Mucosa of gallbladder (tissue), 1 donor: Measurements from ENCODE around the gene AGAP9. TPM values are rescaled to one million over a fixed set of nuclear protein-coding genes. Genes with fewer than 3 reads are reported as not detected.
"Not testable (repeated sequence)": the region's sequence is repeated elsewhere in the genome, so short reads cannot be mapped to it uniquely, and the experiment has no call there.

Source experiments
- DNase-seq: peaks from one replicate; pipeline ENCODE4 v3.0.0-alpha.2; 2020; ENCODE audit warnings: low spot score
- total RNA-seq: library from RNA; stranded (reverse); gene quantifications from one replicate; pipeline ENCODE4 v1.2.1, GENCODE V29; 2021
- donor health status: DM: no; HTN: no; CAD: no.

Gene AGAP9
- total RNA-seq, 1 donor from 2014 or later, result 10.8 TPM

DNA sequence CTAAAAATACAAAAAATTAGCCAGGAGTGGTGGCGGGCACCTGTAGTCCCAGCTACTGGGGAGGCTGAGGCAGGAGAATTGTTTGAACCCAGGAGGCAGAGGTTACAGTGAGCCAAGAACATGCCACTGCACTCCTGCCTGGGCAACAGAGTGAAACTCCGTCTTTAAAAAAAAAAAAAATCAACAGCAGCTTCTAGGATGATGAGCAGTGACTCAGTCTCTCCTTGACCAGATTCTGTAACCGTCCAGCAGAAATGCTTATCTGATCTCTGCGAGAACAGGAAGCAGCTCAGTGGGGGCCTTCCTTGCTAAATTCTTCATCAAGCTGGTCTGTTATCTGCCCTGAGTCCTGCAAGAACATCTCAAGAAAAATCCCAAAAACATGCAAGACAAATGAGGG lies 37.5 kb downstream of the AGAP9 start:
- DNase-seq, result not testable (repeated sequence)

GRCh38 chr10:47484786-47485185 lies 38.7 kb downstream of the AGAP9 start:
- DNase-seq, result not testable (repeated sequence)

- not testable (repeated sequence) for DNase-seq
Measured at GRCh38 chr10:47483923-47484322, 39.5 kb downstream of the AGAP9 start, which contains the start of gene ANXA8. ANXA8 (minus strand) TSS chr10:47484115; CDS start chr10:47483933, 182 bp downstream.

DNA sequence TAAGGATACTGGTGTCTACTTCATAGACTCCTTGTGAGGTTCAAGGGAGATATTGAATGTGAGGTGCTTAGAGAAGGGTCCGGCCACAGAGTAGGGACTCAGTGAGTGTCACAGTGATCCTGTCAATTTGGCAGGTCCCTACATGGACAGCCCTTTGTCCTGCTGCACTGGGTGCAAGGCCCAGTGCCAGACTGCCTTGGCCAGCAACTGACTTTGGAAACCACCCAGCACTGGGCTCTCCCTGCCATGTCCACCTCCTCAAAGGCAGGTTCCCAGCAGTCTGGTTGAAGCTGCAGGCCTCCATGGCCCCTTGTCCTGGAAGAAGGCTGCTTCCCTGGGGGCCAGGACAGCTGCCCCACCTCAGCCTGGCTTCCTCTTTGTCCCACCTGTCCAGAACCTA lies 41.1 kb downstream of the AGAP9 start:
- not testable (repeated sequence) for DNase-seq

GRCh38 chr10:47481768-47482181 lies 41.7 kb downstream of the AGAP9 start:
- not testable (repeated sequence) for DNase-seq

GRCh38 chr10:47481182-47481766 lies 42.2 kb downstream of the AGAP9 start:
- DNase-seq, result not testable (repeated sequence)

GRCh38 chr10:47480133-47480532 lies 43.3 kb downstream of the AGAP9 start:
- not testable (repeated sequence) for DNase-seq

- DNase-seq, result not testable (repeated sequence)
Measured at GRCh38 chr10:47478114-47478513, 45.3 kb downstream of the AGAP9 start.

DNA sequence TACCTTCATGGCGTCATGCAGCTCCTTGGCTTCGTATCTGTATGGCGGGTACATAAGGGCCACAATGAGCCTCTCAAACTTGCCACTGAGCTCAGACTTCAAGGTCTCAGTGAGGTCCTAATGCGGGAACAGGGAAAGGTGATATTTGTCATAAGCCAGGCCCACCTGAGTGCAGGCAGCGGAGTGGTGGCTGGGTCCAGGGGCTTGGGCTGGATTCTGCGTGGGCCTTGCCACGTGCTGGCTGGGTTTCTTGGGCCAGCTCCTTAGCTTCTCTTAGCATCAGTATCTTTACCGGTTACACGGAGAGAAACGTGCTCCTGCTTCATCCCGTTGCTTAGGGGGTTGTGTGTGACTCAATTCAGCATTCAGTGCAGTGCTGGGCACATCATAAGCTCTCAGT lies 46.4 kb downstream of the AGAP9 start:
- not testable (repeated sequence) for DNase-seq

DNA sequence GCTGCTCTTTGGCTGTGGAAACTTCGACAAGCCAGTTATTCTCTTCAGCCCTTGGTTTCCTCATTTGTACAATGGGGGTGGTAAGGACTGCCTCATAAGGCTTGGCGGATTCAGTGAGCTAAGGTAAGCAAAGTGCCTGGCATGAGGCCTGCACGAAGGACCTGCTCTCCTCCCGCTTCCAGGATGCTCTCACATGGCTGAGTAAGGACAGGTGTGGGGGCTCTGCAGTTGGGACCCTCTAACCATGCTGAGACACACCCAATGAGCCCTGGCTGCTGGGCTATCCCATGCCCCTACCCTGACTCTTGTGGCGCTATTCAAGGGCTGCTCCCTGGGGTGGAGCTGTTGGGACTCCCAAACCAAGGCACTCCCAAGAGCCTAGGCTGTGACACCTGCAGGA lies 48.3 kb downstream of the AGAP9 start:
- DNase-seq, result not testable (repeated sequence)

GRCh38 chr10:47473516-47473915 lies 49.9 kb downstream of the AGAP9 start:
- not testable (repeated sequence) for DNase-seq

DNA sequence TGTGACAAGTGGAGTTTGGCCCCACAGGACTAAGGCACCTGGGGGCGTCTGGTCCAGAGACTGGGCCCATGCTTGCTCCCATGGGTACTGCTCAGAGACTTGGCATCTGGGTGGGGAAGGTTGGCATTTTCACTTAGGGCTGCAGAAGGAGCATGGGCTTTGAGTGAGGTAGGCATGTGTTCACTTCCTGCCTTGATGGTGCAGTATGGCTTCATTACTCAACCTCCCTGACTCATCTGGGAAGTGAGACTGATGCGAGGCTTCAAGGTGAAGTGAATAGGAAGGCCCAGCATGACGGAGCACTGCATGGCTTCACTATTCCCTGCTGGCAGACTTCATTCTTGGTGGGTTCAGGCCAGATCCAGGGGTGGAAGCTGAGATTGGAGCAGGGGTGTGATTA lies 50.8 kb downstream of the AGAP9 start:
- not testable (repeated sequence) for DNase-seq

DNA sequence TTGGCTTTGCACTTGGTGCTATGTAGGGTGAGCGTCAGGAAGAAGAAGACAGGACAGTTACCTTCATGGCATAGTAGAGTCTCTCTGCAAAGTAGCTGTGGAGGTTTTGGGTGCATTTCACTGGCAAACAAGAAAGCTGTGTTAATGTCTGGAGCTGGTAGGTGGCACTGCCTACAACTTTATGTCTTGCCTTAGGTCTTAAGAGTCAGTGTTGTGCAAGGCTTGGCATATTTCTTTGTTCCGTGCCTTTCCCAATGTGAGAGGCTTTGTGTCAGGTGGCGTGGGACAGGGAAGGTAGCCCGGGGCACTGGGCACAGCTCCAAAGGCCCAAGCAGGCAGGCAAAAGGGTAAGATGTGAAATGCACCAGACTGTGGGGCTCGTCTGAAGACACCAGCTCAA lies 51.4 kb downstream of the AGAP9 start:
- not testable (repeated sequence) for DNase-seq

DNA sequence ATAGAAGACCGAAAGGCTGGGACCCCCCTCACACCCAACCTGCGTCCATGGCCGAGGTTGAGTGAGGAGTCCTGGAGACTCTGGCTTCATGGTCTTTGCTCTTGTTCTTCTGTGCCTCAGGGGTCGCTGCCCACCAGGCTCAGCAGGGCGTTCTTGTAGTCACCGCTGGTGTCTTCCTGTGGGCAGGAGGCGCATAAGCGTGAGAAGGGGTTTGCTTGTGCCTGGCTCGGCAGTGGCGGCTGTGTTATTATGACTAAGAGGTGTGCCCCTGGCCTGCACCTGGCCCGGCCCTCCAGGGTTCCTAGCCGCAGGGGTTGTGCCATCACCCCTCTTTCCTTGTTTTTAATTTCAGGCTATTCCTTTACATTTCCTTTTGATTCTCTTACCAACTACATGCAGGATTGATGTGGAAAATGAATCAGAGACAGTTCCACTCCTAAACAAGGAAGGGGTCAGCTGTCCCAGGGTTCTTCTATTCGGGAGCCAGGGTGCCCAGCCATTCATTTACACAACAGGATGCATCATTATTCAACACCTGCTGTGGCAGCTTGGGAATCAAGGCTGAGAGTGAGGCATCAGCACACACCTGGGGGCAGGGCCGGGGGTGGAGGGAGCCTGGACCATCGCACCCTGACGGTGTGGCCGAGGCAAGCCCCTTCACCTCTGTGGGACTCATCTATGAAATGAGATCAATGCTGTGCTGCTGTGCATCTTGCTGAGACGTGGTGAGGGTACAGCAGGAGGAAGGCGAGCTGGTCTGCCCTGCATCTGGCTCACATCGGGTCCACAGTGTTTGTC lies 54.5 kb downstream of the AGAP9 start:
- DNase-seq, result not testable (repeated sequence)

GRCh38 chr10:47467957-47468356 lies 55.5 kb downstream of the AGAP9 start:
- DNase-seq, result not testable (repeated sequence)

- DNase-seq, result not testable (repeated sequence)
Measured at GRCh38 chr10:47467458-47467857, 56.0 kb downstream of the AGAP9 start.

GRCh38 chr10:47465216-47465917 lies 58.1 kb downstream of the AGAP9 start:
- not testable (repeated sequence) for DNase-seq

DNA sequence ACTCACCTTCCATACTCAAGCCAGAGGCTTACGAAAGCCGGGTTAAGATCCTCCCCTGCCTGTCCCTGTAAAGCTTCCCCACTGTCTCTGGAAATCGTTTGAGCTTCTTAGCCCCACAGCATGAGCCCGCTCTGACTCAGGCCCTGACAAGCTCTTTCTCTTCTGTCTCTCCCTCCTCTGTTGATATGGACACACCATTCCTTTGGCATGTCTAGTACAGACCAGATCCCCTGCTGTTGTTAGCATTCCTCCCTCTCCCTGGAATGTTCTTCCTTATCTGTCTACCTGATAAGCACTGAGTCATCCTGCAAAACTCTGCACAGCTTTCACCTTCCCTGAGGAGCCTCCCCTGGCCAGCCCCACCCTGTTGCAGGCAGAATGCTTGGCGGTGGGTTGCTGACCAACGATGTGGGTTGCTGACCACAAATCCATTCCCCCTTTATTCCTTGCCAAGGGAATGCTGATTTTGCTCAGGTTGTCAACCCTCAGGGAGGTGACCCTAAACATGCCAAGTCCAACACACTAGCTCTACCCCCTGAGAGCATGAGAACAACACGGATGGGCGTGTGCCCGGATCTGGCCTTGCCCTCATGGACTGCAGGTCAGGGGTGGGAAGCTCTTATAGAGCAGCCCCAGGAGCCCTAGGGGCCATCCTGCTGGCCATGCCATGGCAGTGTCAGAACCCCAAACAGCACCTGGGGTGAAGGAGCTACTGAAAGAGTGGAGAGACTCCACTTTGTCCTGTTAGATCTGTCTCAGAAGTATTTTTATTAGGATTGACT lies 60.7 kb downstream of the AGAP9 start:
- not testable (repeated sequence) for DNase-seq

DNA sequence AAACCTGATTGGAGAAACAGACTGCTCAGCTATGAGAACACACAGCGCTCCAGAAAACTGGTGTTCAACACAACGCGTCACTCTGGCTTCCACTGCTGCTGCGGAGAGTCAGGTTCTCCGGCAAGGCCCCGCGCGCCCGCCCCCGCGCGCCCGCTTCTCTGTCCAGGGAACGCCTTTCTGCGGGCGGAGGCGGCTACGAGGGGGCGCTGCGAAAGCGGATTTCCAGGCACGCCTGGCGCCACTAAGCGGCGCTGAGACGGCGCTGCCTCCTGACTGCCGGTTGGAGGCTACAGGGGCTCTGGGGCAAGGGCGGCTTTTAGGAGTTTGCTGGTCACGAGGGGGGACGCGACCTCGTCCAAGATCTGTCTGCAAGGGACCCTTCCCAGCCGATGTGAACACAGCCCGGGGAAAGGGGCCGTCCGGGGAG lies 62.2 kb downstream of the AGAP9 start:
- peak; percentile 46 for DNase-seq

GRCh38 chr10:47458466-47459154 lies 64.8 kb downstream of the AGAP9 start:
- no peak for DNase-seq

GRCh38 chr10:47457826-47458225 lies 65.6 kb downstream of the AGAP9 start:
- DNase-seq, result no peak
